NB4 (cell line): ENCODE measurements around the gene RNU1-1.
"Not testable (repeated sequence)": the region's sequence is repeated elsewhere in the genome, so short reads cannot be mapped to it uniquely, and the experiment has no call there.

Experiments
- CTCF ChIP-seq: IDR thresholded peaks from one replicate; pipeline ENCODE4 v1.5.1; 2012; ENCODE audit warnings: low read depth, low read length
- MAX ChIP-seq: IDR thresholded peaks from 2 replicates; pipeline ENCODE4 v1.6.1; 2011; ENCODE audit warnings: low read depth, low read length

DNA sequence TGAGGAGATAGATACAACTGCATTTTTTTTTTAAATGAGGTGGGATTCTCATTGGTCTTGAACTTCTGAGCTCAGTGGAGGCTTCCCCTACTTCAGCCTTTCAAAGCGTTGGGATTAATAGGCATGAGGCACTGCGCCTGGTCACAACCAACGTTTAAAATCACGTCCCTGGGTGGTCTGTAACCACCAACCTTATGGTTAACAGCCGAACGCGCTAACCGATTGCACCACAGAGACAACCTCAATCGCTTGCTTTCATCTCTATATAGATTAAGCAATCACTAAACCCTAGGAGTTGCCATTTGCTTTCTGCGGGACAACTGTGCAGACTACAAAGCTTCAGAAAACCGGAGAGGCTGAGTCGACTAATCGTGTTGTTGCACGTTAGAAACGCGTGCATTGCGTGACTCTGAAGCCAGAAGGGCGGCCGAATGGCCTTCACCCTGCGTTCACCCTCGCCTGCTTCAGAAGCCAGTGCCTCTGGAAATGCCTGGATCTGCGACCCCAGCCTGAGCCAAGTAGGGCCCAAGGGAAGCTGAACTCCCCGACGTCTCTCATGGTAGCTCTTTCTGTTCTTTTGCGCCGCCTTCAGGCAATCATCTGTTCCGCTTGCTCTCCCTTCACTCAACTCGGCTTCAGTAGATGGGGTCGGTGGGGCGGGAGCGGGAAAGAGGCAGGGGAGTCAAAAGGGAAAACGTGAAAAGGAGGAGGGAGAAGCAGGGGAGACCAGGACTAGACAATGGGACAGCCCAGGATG, 18.3 kb upstream of the RNU1-1 start:
- not testable (repeated sequence) for TF ChIP-seq MAX, CTCF
